NCI-H2196 (cell line): ENCODE data around the gene GNG11.
"Not testable (repeated sequence)": the region's sequence is repeated elsewhere in the genome, so short reads cannot be mapped to it uniquely, and the experiment has no call there.

ENCODE experiments used
- DNase-seq: peaks from one replicate; lab custom pipeline; 2025; ENCODE audit not compliant: unreplicated experiment; lab: John Stamatoyannopoulos, UW

GNG11 gene

DNA sequence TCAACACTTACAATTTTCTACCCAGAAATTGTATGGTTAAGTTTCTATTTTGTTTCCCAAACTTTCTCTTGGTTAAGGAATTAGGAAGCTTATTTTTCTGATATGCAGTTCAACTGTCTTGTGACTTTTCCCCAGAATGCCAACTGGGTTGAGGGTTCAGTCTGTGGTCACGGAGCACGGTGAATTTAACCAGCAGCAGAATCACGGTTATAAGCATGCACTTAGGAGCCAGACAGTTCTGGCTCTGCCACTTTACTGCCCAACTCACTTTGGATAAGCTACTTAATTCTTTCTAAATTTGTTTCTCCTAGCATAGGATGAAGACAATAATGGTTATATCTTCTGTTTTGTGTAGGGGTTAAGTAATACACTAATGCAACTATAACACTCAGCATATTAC, 10.3 kb upstream of the GNG11 start:
- DNase-seq = not testable (repeated sequence)

DNA sequence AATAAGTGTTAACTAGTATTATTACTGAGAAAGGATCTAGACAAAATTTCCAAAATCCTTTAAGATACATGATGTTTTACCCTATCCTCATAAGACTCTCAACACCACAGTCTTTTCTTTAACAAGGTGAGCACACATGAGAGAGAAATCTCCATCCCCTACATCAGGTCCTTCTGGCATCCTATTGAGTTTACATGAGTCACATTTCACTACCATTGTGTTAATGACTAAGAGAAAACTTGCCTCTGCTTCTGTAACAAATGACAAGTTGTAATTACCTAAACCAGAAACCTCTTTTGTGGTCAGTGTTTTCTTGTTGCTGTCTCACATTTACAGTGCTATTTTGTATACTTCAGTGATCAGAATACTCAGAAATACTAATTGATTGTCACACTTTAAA, 9.9 kb upstream of the GNG11 start:
- not testable (repeated sequence) for DNase-seq

DNA sequence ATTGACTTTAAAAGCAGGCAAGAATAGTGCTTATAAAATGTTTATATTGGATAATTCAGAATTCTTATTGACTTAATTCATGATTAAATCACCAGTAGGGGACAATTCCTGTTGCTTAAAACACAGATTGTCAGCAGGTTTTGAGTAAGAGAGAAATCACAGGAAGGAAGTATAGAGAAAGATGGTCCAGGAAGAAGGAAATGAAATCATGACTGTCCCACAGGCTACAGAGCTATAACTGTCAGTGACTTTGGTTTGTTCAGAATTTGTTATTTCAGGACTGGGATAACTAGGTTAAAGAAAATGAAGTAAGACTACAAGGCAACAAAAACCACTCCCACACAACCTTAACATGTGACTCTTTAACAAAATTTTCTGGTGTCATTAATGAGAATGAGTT, 8.3 kb upstream of the GNG11 start:
- no peak for DNase-seq

DNA sequence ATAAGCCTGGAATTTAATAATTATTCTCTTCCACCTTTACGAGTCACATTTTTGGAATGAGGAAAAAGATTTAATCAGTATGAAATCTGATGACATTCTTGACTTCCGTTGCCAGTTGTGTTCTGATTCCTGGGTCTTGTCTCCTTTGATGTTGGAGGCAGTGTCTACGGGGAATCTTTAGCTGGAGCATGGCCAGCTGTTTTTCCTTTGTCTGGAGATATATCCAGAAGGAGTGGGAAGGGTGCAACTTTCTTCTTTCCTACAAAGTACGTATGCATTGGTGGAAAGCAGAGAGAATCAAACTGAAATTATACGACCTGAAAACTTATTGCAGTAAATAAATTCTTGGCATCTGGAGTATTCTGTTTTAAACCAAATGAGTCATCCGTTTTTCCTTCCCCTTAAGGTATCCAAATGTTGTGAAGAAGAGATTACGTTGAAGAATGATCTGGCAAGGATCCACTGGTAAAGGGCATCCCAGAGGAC, 6.9 kb upstream of the GNG11 start:
- no peak for DNase-seq

DNA sequence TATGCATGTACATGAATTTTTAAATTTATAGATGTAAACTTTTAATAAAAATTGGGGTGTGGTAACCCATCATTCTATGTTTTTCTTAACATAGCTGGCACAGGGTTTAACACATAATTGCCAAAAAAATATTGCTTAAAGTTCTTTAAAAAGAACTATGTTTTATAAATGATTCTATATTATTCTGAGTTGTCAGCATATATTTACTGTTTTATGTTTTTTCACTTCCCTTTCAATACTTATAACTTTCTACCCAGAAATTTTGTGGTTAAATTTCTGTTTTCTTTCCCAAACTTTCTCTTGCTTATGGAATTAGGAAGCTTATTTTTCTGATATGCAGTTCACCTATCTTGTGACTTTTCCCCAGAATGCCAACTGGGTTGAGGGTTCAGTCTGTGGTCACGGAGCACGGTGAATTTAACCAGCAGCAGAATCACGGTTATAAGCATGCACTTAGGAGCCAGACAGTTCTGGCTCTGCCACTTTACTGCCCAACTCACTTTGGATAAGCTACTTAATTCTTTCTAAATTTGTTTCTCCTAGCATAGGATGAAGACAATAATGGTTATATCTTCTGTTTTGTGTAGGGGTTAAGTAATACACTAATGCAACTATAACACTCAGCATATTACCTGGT, 6.2 kb upstream of the GNG11 start:
- not testable (repeated sequence) for DNase-seq

DNA sequence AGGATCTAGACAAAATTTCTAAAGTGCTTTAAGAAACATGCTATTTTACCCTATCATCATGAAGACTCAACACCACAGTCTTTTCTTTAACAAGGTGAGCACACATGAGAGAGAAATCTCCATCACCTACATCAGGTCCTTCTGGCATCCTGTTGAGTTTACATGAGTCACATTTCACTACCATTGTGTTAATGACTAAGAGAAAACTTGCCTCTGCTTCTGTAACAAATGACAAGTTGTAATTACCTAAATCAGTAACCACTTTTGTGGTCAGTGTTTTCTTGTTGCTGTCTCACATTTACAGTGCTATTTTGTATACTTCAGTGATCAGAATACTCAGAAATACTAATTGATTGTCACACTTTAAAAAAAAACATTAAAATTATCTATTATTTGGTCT, 5.6 kb upstream of the GNG11 start:
- not testable (repeated sequence) for DNase-seq

DNA sequence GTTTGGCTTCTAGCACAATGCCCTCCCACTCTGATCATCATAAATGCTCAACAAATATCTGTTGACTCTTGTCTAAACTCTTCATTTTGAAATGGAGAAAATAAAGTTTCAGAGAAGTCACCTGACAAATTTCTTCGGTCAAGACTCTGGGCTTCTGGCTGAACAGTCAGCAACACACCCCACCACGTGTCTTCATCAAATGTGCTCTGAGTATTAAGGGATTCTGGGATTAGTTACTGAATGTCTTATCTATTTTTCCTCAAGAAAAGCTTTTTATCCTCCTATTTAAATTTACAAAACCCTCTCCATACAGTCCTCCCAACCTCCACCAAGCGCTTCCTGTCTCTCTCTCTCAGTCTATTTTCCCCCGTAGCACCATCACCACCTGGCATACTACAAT, 5.2 kb upstream of the GNG11 start:
- DNase-seq = not testable (repeated sequence)

DNA sequence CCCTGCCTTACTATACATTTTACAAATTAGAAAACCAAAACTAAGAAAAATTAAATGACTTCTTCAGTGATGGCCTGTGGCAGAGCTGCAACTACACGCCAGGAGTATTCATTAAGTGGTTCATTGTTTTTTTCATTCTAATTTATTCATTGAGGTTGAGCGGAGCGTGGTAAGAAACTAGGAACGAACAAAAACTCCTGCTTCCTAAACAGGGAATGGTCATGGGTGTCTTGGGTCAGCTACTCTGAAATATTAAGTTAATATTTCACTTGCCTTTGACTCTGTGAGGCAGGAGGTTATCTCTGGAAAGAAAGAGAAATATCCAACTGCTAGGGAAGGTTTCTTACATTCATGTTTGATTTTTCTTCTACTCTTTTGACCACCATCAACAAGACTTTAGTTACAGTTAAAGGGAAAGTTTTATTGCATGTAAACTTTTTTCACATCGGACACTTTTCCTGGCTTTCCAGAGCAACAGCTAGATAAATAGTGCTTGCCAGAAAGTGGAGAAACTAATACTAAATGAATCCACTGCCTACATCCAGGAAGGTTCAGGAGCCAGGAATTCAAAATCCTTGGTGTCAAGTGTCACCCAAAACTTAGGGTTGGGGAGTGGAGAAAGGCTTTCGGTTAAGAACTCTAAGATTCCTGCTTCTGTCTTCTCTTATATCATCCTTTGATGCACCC, 896 bp upstream of the GNG11 start:
- no peak for DNase-seq

DNA sequence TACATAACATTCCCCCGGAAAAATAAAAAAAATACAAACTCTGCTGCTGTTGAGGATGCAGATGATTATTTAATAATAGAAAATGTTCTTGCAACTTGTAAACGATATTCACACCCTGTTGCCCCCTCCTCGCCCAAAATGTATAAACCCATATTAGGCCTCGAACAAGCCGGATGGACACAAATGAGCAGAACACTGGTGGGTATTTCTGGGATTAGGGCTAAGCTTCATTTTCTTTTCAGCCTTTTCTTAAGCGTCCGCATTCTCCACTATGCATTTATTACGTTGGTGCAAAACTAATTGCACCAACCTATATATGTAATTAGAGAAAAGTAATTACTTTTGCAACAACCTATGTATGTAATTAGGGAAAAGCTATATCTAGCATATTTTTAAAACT, 349 bp upstream of the GNG11 start:
- no peak for DNase-seq

DNA sequence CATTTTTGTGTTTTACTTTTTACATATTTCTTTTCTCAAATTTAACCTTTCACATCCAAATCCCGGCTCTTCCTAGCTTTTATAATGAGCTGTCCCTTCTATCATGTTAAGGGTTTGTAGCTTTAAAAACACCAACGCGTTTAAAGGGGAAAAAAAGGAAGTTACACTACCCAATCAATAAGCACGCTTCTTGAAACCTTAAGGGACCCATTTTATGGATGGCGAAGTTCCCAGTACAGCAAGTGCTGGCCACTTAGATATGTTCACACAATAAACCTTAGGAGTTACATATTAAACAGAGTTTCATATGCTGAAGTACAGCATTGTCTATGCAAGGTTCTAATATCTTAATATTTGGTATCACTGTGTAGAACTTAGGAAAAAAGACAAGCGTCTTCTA, 1.8 kb downstream of the GNG11 start:
- no peak for DNase-seq

DNA sequence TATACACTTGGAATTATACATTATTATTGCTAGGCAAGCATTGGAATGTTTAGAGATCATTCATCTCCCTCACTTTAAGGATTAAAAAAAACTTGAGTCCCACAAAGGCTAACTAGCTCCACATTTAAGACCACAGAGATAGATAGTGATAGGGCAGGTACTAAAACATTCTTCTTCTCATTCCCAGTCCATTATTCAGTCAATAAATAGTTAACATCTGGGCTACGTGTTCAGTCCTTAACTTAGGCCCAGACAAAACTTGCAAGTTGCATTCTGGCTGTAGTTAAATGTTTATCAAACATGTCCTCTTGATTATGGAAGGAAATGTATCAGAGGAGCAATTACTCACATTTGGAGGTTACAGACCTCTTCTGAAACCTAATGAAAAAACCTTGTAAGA, 2.4 kb downstream of the GNG11 start:
- DNase-seq = no peak

DNA sequence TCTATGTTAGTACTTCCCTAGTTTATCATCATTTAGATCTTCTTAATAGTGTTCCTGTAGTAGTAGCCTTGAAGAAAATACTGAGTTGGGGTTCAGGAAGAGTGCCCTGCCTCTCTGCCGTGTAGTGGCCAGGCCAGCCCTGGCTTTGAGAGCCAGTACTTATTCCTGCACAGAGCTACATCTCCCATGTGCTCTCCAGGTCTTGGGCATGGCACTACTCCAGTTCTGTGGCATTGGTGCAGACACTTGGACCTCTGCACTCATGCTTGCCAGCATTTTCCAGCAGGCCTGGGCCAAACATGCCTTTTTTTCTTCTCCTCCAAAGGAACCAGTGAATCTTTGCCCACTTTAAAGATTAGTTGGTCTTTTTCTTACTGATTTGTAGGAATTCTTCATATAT, 5.3 kb downstream of the GNG11 start:
- no peak for DNase-seq

DNA sequence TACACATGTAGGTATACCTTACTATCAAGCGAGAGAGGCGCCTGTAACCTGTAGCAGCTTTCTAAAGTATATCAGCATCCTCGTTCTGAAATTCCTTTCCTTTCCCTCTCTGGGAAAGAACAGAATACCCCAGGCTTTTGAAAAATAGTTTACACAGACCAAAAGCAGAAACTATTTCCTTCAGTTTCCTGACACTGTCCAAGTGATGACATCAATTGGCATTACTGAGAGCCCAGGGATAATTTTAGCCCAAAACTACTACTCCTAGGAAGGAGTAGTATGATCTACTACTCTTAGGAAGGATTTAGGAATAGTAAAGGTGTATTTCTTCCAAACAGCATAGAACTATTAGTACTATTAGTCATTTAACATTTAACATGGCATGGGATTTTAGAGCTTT, 6.0 kb downstream of the GNG11 start:
- no peak for DNase-seq

DNA sequence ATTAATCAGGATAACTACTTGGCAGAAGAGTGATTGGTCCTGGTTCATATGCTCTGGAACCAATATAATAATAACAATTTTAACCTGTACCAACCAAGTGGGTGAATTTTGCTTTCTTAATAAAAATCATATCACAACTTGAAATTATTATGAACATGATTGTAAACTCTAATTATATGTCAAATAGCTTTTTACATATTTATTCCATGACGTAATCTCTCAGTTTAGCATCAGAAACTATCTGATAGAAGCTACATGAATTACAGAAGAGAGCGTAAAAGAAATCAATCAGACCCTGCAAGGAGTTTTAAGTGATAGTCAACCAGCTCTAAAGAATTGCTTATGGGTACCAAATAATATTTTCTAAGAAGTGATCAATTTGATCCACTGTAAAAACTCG, 10.1 kb downstream of the GNG11 start:
- DNase-seq = no peak

DNA sequence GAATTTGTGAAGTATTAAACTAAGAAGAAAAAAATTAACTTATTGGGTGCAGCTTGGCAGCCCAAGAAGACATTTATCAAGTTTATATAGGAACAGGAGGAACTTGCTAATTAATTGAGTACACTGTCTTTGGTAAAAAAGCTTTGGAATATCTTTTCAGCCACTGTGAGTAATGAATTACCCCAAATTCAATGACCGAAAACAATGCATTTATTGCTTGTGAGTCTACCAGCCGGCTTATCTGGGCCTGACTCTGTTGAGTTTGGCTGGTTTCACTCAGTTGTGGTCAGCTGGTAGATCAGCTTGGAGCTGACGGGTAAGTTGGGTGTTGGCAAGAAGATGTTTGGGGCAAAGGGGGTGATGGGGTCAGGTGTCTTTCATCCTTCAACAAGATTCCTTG, 11.6 kb downstream of the GNG11 start:
- no peak for DNase-seq

DNA sequence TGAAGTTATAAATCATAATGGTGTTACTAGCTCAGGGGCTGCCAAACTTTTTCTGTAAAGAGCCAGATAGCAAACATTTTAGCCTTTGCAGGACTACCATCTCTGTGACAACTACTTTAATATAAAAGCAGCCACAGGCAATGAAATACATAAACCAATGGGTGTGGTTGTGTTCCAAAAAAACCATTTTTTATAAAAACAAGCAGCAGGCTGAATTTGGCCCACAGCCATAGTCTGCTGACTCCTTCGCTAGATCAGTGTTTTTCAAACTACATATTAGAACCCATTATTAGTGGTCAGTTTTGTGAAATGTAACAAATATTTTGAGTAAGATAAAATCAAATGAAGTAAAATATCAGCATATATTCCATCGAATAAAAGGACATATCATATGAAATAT, 13.6 kb downstream of the GNG11 start:
- DNase-seq = no peak

DNA sequence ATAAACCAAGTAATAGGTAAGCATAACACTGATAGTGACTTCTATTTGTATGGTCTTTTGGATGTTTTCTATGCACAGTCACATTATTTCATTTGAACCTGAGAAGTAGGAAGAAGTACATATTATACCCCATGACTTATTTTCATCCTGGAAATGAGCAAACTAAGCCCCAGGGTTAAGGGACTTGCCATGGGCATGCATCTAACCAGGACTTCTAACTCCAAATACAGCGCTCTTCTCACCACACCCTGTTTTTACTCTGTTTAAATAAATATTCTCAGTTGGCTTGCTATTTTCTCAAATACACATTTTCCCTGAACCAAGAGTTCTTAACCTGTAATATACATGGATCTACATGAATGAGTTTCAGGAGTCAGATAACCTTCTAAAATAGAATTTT, 16.3 kb downstream of the GNG11 start:
- DNase-seq = no peak

DNA sequence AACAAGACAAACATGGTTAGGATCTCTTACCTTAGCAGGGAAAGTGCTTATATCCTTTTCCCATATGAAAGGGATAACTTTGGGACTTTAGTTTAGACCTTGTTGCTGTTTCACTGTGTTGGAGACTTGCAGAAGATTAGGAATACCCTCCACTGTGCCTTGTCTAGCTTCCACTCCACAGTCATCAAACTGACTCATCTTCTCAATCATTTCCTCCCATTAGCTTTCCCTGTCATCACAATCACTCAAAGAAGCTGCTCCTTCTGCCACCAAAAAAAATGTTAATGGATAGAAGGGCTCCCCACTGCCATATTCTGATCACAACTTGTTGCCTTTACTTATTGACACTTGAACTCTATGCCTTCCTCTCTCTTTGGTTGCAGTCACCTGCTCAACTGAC, 16.8 kb downstream of the GNG11 start:
- DNase-seq = no peak

DNA sequence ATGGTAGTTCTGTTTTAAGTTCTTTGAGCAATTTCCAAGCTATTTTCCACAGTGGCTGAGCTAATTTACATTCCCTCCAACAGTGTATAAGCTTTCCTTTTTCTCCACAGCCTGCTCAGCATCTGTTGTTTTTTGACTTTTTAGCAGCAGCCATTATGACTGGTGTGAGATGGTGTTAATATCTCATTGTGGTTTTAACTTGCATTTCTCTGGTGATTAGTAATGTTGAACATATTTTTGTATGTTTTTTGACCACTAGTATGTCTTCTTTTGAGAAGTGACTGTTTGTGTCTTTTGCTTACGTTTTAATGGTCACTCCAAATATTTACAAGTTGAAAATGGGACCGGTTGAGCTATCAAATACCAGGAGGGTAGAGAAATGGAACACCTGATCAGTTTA, 20.4 kb downstream of the GNG11 start:
- DNase-seq = no peak

DNA sequence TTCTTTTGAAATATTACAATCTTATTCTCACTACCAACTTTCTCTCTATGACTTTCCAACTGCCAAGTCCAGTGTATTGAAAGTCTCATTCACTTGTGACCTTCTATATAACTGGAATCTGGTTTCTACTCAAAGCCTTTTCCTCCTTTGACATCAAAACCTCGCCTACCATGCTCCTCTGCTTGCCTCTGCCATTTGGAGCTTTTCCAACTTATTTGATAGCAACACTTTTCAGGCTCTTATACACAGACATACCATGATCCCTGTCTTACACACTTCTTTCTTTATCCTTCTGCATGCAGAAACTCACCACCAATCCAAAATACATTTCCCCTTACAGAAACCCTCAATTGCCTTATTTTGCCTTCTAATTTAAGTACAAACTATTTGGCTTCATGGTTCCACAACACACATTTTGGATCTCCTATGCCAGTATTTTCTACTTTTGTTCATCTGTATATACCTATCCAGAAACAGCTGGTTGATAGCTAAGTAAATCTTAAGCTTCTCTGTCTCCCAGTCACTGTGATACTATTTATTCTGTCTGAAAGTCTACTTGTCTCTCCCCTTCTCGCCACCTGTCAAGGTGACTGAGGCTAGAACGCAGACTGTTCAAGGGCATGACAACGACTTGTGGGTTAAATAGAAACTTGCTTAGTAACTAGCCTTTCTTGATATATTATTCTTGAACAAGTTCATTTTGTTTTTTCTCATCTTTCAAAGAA, 22.4 kb downstream of the GNG11 start:
- DNase-seq = no peak

DNA sequence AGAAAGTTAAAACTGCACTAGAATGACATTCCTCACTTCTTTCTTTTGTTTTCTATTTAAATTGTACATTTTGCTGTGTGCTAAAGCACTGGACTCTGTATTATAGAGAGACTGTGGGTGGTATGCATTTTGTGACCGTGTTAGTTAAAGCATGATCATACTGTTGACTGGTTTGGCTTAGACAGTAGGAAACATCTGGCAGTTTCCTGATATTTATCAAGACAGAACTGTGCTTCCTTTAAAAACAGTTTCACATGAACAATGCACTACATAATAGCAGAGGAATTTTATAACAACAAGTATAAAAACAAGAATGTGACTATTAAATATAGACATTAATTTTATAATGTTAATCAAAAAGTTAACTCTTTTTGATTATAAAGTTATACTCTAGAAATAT, 23.1 kb downstream of the GNG11 start:
- DNase-seq = no peak

DNA sequence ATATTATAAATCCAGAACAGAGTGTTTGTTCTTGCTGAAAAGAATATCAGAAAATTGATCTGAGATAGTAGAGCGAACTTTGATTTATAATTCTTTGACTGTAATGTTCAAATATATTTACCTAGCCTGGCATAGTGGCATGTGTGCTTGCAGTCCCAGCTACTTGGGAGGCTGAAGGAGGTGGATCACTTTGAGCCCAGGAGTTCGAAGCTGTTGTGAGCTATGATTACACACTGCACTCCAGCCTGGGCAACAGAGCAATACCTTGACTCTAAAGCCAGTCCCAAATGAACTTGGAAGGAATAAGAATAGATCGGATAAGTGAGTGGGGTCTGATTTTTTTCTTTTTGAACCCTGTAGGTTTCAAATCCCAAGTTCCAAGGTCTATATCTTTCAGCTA, 23.5 kb downstream of the GNG11 start:
- DNase-seq = no peak
